K562 (cell line): ENCODE results near the gene MBOAT7. TPM values are rescaled to one million over a fixed set of nuclear protein-coding genes. Genes with fewer than 3 reads are reported as not detected.

Experiments used
- CHAMP1 ChIP-seq: fragments of 450-650 bp; IDR thresholded peaks from 2 replicates; pipeline ENCODE4 v1.6.1; 2016; ENCODE audit warnings: mild to moderate bottlenecking
- EGR1 ChIP-seq: fragments of 450-650 bp; conservative IDR thresholded peaks from 2 replicates; pipeline ENCODE4 v1.6.1; 2017; ENCODE audit warnings: mild to moderate bottlenecking
- FOXA3 ChIP-seq, 2 experiments: fragments of 450-650 bp in 1 of 2; sonication (generic) in 1 of 2; formaldehyde crosslinking; IDR thresholded peaks in 1 of 2; conservative IDR thresholded peaks in 1 of 2; 2 replicates each; pipeline versions ENCODE4 v1.4.0 to v1.8.0; 2020 to 2022; ENCODE audit warnings: mild to moderate bottlenecking in 2 of 2, missing genetic modification reagents in 1 of 2
- IRF9 ChIP-seq: fragments of 450-650 bp; IDR thresholded peaks from 2 replicates; pipeline ENCODE4 v1.6.1; 2016; ENCODE audit warnings: missing biosample characterization, missing genetic modification characterization
- KDM5B ChIP-seq: fragments of 200-600 bp; sonication (generic); IDR thresholded peaks from 2 replicates; pipeline ENCODE4 v1.6.1; 2012; ENCODE audit warnings: low read depth, mild to moderate bottlenecking, moderate library complexity, low read length, control low read depth, inconsistent platforms; ENCODE audit not compliant: insufficient replicate concordance
- MGA ChIP-seq: fragments of 450-650 bp; IDR thresholded peaks from 2 replicates; pipeline ENCODE4 v1.6.1; 2016; ENCODE audit warnings: mild to moderate bottlenecking, moderate library complexity
- RFX5 ChIP-seq: IDR thresholded peaks from 2 replicates; pipeline ENCODE4 v1.6.1; 2011; ENCODE audit warnings: low read depth, mild to moderate bottlenecking, improper control_type of control experiment, low read length
- TBP ChIP-seq: optimal IDR thresholded peaks from 2 replicates; pipeline ENCODE3; 2011; ENCODE audit warnings: low read depth, low read length, improper control_type of control experiment
- ZKSCAN1 ChIP-seq: fragments of 150-350 bp; IDR thresholded peaks from 2 replicates; pipeline ENCODE4 v1.6.1; 2016; ENCODE audit warnings: low read depth, low read length
- ZNF239 ChIP-seq: fragments of 250-450 bp; sonication (Bioruptor Pico); IDR thresholded peaks from 2 replicates; pipeline ENCODE4 v1.4.0; 2020; ENCODE audit warnings: mild to moderate bottlenecking
- ZNF282 ChIP-seq: sonication (generic); formaldehyde crosslinking; IDR thresholded peaks from 2 replicates; pipeline ENCODE4 v1.8.1; 2023; ENCODE audit warnings: missing genetic modification reagents
- polyA plus RNA-seq, 8 experiments: library from polyadenylated mRNA; depleted of rRNA in 4 of 8; stranded (reverse) in 5 of 8; unstranded in 3 of 8; fragments of >200 nt; fragmentation: Nextera tagmentation in 2 of 8; fragmentation: Illumina TruSeq in 1 of 8; extraction: Ambion mirVana in 2 of 8; extraction: Trizol in 1 of 8; gene quantifications; 2 replicates each; pipeline versions ENCODE4 v1.2.1 to v1.2.3, GENCODE V29; 2011 to 2014; ENCODE audit warnings: inconsistent platforms in 1 of 8, missing spikeins in 1 of 8
- total RNA-seq, 7 experiments: library from RNA; depleted of rRNA in 6 of 7; stranded (reverse); fragments of >200 nt in 6 of 7; fragmentation: Illumina TruSeq in 2 of 7; extraction: Trizol in 2 of 7; gene quantifications; 2 replicates each; pipeline versions ENCODE4 v1.2.1 to v1.2.3, GENCODE V29; 2011 to 2021; ENCODE audit warnings: low replicate concordance in 1 of 7

MBOAT7 gene
- total and polyA plus RNA-seq, 9 of the 15 experiments (the other 6 are each of a cell fraction or from before 2014, with no cell fraction given): 1.4 to 153 (median 56.1) TPM

GRCh38 chr19:54160182-54160811 lies 29.1 kb downstream of the MBOAT7 start (continued):
- TF ChIP-seq IRF9 (tag) (no peak), ZNF239 (CRISPR knock-in tag) (no peak), RFX5 (no peak), ZKSCAN1 (peak; percentile 29; the same call in 1 of the 2 replicates), CHAMP1 (no peak), FOXA3 (CRISPR knock-in tag; conservative IDR thresholded peaks at IDR 0.05 in 1 of 2, IDR thresholded peaks at IDR 0.05 in 1 of 2) (peak in 1 of 2 experiments; percentile 49; a peak in 1 of 4 replicates), ZNF282 (0 out of 2 replicates have a peak, but pooled peaks have one; percentile 39), KDM5B (peak; percentile 92), EGR1 (peak; percentile 53), TBP (peak; percentile 28), MGA (no peak)
